22Rv1 (cell line): ENCODE results near the gene PRUNE2.

Source experiments
- ZFX ChIP-seq: fragments of 450-650 bp; IDR thresholded peaks from 2 replicates; pipeline ENCODE4 v1.6.1; 2017; ENCODE audit warnings: antibody characterized with exemption, borderline replicate concordance
- TF ChIP-seq, protein P1 (sequence below): fragments of 450-650 bp; IDR thresholded peaks from 2 replicates; pipeline ENCODE4 v1.5.1; 2017; ENCODE audit warnings: mild to moderate bottlenecking

DNA sequence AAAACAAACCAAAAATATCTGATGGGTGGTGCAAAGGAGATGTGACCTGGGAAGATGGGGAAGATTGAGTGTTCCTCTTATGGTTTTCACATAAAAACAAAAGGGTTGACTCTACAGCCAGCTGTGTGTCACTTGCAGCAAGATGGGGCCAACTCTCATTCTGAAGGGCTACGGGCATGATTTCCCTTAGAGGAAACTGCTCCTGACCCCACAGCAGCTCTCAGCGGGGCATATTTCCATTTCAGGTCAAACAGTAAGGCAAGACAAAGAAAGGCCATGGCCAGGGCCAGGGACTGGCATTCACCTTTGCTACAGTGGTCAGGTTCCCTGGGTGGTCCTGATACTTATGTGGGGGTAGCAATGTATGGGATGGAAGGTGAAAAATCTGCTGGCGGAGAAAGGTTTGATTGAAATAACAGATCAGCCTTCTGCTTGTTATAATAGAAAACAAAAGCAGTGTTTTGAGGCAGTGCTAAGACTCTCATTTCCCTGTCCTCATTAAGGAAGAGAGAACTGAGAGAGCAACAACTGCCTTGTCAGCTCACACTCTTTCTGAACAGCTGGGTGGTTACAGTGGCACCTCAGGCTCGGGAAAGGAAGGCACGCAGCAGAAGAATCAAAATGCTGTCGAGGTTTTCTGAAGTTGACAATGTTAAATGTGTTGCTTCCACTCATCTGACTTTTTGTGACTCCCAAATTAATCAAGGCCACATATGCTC, 262.4 kb downstream of the PRUNE2 start:
- TF ChIP-seq, protein P1, sequence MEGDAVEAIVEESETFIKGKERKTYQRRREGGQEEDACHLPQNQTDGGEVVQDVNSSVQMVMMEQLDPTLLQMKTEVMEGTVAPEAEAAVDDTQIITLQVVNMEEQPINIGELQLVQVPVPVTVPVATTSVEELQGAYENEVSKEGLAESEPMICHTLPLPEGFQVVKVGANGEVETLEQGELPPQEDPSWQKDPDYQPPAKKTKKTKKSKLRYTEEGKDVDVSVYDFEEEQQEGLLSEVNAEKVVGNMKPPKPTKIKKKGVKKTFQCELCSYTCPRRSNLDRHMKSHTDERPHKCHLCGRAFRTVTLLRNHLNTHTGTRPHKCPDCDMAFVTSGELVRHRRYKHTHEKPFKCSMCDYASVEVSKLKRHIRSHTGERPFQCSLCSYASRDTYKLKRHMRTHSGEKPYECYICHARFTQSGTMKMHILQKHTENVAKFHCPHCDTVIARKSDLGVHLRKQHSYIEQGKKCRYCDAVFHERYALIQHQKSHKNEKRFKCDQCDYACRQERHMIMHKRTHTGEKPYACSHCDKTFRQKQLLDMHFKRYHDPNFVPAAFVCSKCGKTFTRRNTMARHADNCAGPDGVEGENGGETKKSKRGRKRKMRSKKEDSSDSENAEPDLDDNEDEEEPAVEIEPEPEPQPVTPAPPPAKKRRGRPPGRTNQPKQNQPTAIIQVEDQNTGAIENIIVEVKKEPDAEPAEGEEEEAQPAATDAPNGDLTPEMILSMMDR: no peak
- no peak for TF ChIP-seq ZFX
